NCI-H146 treated with DMSO at 0.1 percent for 48 hours (cell line): ENCODE results near the gene FIBCD1.

Source experiments
- DNase-seq: peaks from one replicate; lab custom pipeline; 2025; ENCODE audit not compliant: unreplicated experiment; lab: John Stamatoyannopoulos, UW

The FIBCD1 gene

DNA sequence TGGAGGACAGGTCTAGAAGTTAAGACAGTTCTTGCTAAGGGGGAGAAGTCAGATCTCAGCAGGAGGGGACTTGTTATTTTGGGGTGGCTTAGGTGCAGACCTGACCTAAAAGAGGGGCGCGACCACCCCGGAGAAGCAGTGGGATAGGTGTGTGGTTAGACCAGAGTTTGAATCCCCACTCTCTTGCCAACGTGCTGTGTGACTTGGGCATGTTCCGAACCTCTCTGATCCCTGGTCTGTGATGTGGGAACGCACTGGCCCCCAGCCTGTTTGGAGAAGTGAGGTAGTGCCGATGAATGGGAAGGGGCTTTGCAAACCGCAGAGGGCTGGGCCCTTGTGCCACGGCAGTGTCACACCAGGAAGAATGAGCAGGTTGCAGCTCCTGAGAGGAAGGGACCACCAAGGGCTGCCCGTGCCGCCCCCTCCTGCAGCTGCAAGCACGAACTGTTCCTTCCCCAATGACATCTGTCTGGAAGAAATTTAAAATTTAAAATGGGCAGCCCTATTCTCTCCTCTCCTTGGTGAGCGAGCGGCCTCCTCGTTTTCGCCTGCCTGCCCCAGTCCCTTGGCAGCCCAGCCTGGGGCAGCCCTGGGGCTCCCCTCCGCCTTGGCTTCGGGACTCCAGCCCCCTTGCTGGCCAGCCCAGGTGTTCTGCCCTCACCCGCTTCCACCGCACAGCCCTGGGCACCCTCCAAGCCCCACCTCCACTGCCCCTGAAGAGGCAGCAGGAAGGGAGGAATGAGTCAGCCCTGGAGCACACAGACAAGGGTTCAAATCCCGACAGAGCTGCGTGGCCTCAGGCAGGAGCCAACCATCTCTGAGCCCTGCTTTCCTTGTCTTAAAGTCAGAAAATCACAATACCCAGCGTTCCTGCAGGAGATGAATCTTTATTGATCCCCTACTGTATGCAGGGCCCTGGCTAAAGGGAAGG is 1.6 kb downstream of the FIBCD1 start:
- DNase-seq: no peak

DNA sequence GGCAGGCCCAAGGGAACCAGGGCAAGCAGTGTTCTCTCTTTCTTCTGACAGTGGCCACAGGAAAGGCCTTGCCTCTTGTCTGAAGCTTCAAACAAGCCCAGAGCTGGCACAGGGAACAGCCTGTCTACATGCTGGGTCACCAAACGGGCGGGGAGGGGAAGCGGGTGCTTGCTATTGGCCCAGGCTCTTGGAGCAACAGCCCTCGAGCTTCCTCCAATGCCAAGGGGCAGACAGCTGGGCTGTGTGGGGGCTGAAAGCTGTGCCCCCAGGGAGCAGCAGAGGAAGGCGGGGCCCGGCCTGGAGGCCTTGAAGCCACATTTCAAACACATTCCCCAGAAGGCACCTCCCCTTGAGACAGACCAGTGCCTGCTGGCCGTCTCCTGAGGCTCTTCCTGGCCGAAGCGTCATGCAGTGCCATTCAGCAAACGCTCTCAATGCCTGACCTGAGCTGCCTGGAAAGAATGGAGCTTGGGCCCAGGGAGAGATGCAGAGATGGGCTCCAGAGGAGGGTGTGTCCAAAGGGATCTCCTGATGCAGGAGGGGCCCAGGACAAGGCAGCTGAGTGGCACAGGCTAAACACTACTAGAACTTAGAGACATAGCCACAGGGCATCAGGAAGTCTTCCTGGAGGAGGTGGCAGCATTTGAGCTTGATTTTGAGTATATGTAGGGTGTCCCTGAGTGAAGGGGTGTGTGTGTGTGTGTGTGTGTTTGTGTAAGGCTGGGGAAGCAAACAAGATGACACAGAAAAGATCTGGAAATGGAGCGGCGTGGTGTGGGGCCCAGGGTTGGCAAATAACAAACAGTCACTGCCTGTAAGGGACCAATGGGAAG is 2.5 kb downstream of the FIBCD1 start:
- DNase-seq: no peak

GRCh38 chr9:130935648-130936271 is 3.3 kb downstream of the FIBCD1 start:
- DNase-seq: no peak

DNA sequence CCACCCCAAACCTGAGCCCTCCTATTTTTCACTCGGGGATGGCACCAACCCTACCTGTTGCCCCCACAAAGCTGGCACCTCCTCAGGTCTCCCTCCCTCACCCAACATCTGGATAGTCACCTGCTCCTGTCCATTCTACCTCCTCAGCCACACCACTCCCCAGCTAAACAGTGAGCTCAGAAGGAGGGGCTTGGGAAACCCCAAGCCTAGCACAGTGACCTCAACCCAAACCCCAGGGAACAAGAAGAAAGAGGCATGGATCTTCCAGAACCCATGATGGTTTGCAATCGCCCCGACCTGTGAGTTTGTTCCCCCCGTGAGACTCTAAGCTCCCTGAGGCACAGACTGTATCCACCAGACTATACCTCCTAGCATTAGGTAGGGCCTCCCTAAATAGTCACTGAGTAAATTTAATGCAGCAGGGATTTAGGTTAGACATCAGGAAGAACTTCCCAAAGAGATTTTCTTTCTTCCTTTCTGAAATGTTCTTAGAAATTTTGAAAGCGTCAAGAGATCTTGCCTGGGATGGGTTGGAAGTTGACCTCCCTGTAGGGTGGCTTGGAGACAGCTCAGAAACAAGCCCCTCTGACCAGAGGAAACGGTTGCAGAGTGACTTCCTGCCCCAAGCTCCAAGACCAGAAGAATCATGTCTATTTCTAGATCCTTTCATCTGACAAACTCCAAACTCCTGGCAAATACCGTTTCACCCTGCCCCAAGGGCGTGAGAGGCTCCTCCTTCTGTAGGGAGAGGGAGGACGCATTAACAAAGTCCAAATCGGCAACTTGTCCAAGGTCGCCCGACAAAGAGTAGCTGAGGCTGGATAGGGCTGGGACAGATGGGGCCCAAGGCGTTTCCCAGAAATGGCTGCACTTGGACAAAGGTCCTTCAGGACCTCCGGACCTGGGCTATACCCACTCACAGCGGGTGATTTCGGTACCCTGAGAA is 4.1 kb downstream of the FIBCD1 start:
- DNase-seq: no peak

DNA sequence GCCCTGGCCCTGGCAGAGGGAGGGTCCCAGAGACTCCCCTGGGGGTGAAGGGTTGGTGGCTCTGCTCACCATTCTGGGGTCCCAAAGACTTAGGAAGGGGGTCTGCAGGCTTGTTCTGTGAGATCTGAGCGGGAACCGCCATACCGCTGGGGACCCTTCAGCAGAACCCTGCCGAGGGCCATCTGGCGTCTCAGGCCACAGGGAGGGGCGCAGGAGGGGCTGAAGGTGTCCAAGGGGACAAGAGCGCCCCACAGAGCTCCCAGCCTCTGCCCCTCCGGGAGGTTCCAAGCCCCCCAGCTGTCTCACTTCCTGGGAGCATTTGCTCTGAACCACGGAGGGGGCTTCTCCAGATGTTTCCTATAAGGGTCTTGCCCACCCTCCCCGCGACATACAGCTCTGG is 4.8 kb downstream of the FIBCD1 start:
- no peak for DNase-seq

- DNase-seq: no peak
These were observed 5.7 kb downstream of the FIBCD1 start for GRCh38 chr9:130933114-130934046.

DNA sequence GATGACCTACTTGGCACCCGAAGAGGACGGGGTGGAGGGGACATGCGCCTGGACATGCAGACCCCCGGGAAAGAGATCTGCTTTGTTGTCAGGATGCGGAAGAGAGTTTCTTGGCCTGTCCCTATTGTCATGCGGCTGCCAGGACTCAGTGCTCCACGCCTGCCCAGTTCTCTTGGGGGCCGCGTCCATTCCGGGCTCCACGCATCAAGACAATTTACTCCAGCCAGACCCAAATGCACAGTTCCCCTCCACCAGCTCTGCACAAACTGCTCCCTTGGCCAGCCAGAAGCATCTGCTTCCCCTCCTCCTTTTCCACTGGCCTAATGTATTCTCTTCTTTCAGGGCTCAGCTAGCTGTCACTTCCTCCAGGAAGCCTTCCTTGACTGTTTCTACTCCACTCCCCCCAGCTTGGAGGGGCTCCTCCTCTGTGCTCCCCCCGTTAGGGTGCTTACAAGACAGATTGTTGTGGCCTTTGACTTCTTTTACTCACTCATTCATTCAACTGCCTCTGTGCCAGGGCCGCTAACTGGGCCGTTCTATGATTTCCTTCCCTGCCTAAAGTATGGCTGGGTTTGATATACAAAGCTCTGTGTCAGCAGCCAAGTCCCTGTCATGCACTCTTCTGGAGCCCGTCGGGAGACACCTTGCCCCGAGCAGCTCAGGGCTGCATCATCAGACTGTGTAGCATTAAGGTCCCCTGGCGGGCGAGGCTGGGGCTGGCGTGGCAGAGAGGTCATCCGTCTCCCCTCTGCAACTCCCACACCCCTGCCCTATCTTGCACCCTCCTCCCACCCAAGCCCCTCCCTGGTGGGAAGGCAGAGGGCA is 6.6 kb downstream of the FIBCD1 start:
- DNase-seq: no peak

- no peak for DNase-seq
These were observed 7.4 kb downstream of the FIBCD1 start for GRCh38 chr9:130931508-130932254.

- no peak for DNase-seq
These were observed 8.2 kb downstream of the FIBCD1 start for GRCh38 chr9:130930804-130931349.

DNA sequence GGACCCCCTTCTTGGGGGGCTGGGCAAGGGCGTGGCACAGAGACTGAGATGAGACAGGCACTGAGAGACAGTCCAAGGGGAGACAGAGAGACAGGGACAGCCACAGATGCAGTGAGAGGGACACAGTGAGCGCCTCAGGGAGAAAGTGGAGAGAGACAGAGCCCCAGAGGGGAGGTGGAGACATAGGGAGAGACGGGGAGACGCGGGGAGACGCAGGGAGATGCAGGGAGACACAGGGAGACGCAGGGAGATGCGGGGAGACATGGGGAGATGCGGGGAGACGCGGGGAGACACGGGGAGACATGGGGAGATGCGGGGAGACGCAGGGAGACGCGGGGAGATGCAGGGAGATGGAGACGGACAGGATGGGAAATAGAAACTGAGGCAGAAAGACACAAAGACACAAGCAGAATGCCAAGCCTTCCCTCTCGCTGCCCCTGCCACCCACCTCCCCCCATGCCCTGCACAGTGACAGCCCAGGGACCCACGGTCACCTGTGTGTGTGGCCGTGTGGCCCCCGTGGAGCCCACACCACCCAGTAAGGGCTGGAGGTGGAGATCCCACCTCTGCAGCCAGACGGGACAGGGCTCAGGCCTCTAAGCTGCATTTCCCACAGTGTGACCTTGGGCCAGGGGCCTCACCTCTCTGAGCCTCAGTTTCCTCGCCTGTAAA is 8.8 kb downstream of the FIBCD1 start:
- no peak for DNase-seq

GRCh38 chr9:130929571-130930038 is 9.4 kb downstream of the FIBCD1 start:
- DNase-seq: no peak

DNA sequence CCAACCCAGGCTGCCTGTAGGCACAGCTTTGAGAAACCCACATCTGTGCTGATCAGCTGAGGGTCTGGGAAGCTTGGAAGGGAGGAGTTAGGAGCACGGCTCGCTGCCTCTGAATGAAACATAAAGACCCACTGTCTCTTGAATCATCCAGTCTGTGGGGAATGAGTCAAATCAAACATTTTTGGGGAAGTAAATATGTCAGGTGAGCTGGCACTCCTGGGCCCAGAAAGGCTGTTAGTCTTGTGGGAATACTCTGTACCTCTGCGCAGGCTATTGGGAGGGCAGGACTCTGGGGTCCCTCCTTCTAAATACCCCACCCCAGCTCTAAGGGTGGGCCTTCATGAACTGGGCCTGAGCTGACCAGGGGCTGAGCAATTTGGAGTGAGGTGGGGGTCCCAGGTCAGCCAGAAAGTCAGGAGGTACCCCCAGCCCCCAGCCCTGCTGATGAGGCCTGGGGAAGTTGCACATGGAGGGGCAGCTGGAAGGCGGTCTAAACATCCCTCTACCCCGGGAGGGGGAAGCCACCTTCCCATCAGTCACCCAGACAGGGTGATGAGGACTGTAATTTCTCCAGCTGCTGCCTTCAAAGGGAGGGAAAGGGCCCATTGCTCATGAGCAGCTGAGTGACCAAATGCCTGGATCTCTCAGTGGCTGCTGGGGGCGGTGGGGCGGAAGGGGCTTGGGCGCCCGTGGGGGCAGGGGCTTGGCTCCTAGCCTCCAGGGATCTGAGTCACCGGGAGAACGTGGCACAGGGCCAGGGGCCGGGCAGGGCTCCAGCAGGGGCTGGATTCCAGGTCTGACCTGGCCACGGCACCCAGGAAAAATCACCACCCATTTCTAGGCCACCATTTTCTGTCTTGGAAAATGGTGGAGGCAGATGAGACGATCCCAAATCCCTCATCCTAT is 10.8 kb downstream of the FIBCD1 start:
- DNase-seq: no peak

GRCh38 chr9:130927338-130927737 is 11.7 kb downstream of the FIBCD1 start:
- DNase-seq: no peak

- no peak for DNase-seq
These were observed 13.9 kb downstream of the FIBCD1 start for GRCh38 chr9:130925050-130925678.

GRCh38 chr9:130924448-130924788 is 14.6 kb downstream of the FIBCD1 start:
- no peak for DNase-seq
